HG02642 (cell line): Measurements from ENCODE around the gene SLAMF1.
"Not testable (repeated sequence)": the region's sequence is repeated elsewhere in the genome, so short reads cannot be mapped to it uniquely, and the experiment has no call there.

Experiments
- ATAC-seq: cut with Tn5 transposase; IDR thresholded peaks from one replicate; pipeline ENCODE4 v1.9.1; 2021; ENCODE audit warnings: mild to moderate bottlenecking; ENCODE audit not compliant: unreplicated experiment, poor library complexity

Gene SLAMF1

DNA sequence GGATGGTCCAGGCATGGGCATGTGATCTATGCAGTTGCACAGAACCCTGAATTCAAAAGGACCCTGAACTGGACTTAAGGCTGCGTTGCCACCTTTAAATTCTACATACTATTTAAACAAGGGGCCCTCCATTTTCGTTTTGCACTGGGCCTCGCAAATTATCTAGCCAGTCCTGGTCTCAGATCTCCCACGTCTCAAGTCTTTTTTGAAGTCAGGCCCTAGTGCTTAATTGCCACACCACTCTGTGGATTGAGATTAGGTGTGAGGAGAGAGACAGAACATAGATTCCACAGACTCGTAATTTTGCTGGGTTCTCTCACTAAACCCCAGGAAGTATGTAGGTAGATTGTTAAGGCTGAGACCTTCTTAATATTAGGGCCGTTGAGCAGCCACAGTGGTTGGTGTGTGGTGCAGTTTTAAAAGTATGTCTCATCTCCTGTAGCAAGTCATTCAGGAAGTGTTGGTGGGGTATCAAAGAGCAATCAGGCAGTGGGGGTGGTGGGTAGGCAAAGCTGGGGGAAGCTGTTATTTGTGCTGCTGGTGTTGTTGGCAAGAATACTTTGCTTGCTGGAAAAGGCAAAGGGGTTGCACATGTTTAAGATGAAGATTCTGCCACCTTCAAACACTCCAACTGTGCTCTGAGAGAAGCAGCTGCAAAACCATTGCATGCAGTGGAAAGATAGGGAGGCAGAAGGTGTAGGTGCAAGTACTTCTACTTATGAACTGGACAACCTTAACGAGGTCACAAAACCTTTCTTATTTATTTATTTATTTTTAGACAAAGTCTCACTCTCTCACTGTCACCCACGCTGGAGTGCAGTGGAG lies 78.8 kb downstream of the SLAMF1 start:
- ATAC-seq = no peak

GRCh38 chr1:160567341-160567740 lies 79.5 kb downstream of the SLAMF1 start:
- no peak for ATAC-seq

- ATAC-seq = no peak
Observed at GRCh38 chr1:160565564-160565963, 81.3 kb downstream of the SLAMF1 start.

DNA sequence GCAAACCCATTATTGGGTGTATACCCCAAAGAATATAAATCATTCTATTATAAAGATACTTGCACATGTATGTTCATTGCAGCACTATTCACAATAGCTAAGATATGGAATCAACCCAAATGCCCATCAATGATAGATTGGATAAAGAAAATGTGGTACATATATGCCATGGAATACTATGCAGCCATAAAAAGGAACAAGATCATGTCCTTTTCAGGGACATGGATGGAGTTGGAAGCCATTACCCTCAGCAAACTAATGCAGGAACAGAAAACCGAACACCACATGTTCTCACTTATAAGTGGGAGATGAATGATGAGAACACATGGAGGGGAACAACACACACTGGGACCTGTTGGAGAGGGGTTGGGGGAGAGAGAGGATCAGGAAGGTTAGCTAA lies 83.6 kb downstream of the SLAMF1 start:
- ATAC-seq = not testable (repeated sequence)

DNA sequence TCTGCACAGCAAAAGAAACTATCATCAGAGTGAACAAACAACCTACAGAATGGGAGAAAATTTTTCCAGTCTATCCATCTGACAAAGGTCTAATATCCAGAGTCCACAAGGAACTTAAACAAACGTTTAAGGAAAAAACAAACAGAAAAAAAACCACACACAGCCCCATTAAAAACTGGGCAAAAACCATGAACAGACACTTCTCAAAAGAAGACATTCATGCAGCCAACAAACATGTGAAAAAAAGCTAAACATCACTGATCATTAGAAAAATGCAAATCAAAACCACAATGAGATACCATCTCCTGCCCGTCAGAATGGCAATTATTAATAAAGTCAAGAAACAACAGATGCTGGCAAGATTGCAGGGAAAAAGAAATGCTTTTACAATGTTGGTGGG lies 84.1 kb downstream of the SLAMF1 start:
- ATAC-seq = not testable (repeated sequence)

- ATAC-seq = no peak
Observed at GRCh38 chr1:160560806-160561205, 86.0 kb downstream of the SLAMF1 start.

GRCh38 chr1:160560045-160560705 lies 86.7 kb downstream of the SLAMF1 start:
- ATAC-seq = no peak

DNA sequence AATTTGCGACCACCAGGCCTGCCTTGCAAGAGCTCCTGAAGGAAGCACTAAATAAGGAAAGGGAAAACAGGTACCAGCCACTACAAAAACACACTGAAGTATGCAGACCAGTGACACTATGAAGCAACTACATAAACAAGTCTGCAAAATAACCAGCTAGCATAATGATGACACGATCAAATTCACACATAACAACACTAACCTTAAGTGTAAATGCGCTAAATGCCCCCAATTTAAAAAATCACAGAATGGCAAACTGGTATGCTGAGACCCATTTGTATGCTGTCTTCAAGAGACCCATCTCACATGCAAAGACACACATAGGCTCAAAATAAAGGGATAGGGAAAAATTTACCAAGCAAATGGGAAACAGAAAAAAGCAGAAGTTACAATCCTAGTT lies 87.4 kb downstream of the SLAMF1 start:
- not testable (repeated sequence) for ATAC-seq

GRCh38 chr1:160558660-160559380 lies 88.0 kb downstream of the SLAMF1 start:
- no peak for ATAC-seq
